PC-9 (cell line): ENCODE data around the gene THBS3.
"Not testable (repeated sequence)": the region's sequence is repeated elsewhere in the genome, so short reads cannot be mapped to it uniquely, and the experiment has no call there.

Experiments
- CTCF ChIP-seq: fragments of 200-600 bp; sonication (generic); conservative IDR thresholded peaks from 2 replicates; pipeline ENCODE4 v1.6.1; 2017; ENCODE audit warnings: mixed run types, antibody characterized with exemption, mild to moderate bottlenecking, moderate library complexity
- EZH2 ChIP-seq: fragments of 200-600 bp; sonication (generic); IDR thresholded peaks from 2 replicates; pipeline ENCODE4 v1.8.0; 2017; ENCODE audit warnings: antibody characterized with exemption, low read depth

GRCh38 chr1:155164625-155165024 is 43.1 kb downstream of the THBS3 start:
- not testable (repeated sequence) for TF ChIP-seq CTCF, EZH2
